Measurements from ENCODE around the gene DDX10. TPM values are rescaled to one million over a fixed set of nuclear protein-coding genes. Genes with fewer than 3 reads are reported as not detected.
"Not testable (repeated sequence)": the region's sequence is repeated elsewhere in the genome, so short reads cannot be mapped to it uniquely, and the experiment has no call there.

The DDX10 gene
- total and polyA plus RNA-seq, 4 donors: 8.0 to 11.8 (median 9.0) TPM

- no peak overlapping the region for H3K27ac ChIP-seq (ENCODE audit: low read depth in 1 of 2, low read length in 2 of 2)
- WGBS: 85% methylated on average over 1 of the region's 1 CpG
- H3K4me1 ChIP-seq (ENCODE audit: control insufficient read depth in 4 of 4, insufficient read depth in 4 of 4, low read length in 3 of 4): no peaks in the 10 kb centered on the region
- no peaks in the 10 kb centered on the region for H3K36me3 ChIP-seq (ENCODE audit: control insufficient read depth in 4 of 4, insufficient read depth in 3 of 4, low read depth in 1 of 4, low read length in 3 of 4)
- no peak for DNase-seq (ENCODE audit: low spot score)
- no peaks in the 10 kb centered on the region for H3K27me3 ChIP-seq (ENCODE audit: control insufficient read depth in 4 of 4, insufficient read depth in 4 of 4, low read length in 3 of 4)
- H3K4me3 ChIP-seq (ENCODE audit: low read depth in 1 of 3, low read length in 3 of 3): no peak overlapping the region
- no peaks in the 10 kb centered on the region for H3K9me3 ChIP-seq (ENCODE audit: control insufficient read depth in 4 of 4, low read length in 3 of 4)
- TF ChIP-seq TAF1 (conservative IDR thresholded peaks at IDR 0.05): no peak
- TF ChIP-seq ATF3 (IDR thresholded peaks at IDR 0.05): peak; percentile 43
- no peak for TF ChIP-seq HNF4A (conservative IDR thresholded peaks at IDR 0.05)
- no peak for TF ChIP-seq REST (IDR thresholded peaks at IDR 0.05)
- TF ChIP-seq GABPA (IDR thresholded peaks at IDR 0.05 in 1 of 2, conservative IDR thresholded peaks at IDR 0.05 in 1 of 2): no peak
- no peak for TF ChIP-seq FOXA1 (IDR thresholded peaks at IDR 0.05)
- no peak overlapping the region for H3K9ac ChIP-seq (ENCODE audit: low read depth in 1 of 2, low read length in 2 of 2)
Measured at GRCh38 chr11:108775324-108775723, 110.5 kb downstream of the DDX10 start.

- H3K9ac ChIP-seq (ENCODE audit: low read depth in 1 of 2, low read length in 2 of 2); H3K36me3 ChIP-seq (ENCODE audit: control insufficient read depth in 4 of 4, insufficient read depth in 3 of 4, low read depth in 1 of 4, low read length in 3 of 4); H3K27me3 ChIP-seq (ENCODE audit: control insufficient read depth in 4 of 4, insufficient read depth in 4 of 4, low read length in 3 of 4); H3K4me1 ChIP-seq (ENCODE audit: control insufficient read depth in 4 of 4, insufficient read depth in 4 of 4, low read length in 3 of 4); H3K27ac ChIP-seq (ENCODE audit: low read depth in 1 of 2, low read length in 2 of 2); DNase-seq (ENCODE audit: low spot score); H3K4me3 ChIP-seq (ENCODE audit: low read depth in 1 of 3, low read length in 3 of 3); H3K9me3 ChIP-seq (ENCODE audit: control insufficient read depth in 4 of 4, low read length in 3 of 4): not testable (repeated sequence)
- WGBS: 95% methylated on average over 4 of the region's 4 CpGs
Measured at GRCh38 chr11:108779147-108779546, 114.3 kb downstream of the DDX10 start.

GRCh38 chr11:108780119-108780518 lies 115.2 kb downstream of the DDX10 start:
- H3K4me3 ChIP-seq (ENCODE audit: low read depth in 1 of 3, low read length in 3 of 3): no peak overlapping the region
- 85% methylated on average over 1 of the region's 1 CpG for WGBS
- H3K27ac ChIP-seq (ENCODE audit: low read depth in 1 of 2, low read length in 2 of 2): no peak overlapping the region
- no peak overlapping the region for H3K9ac ChIP-seq (ENCODE audit: low read depth in 1 of 2, low read length in 2 of 2)
- no peak for DNase-seq (ENCODE audit: low spot score)
- no peaks in the 10 kb centered on the region for H3K9me3 ChIP-seq (ENCODE audit: control insufficient read depth in 4 of 4, low read length in 3 of 4)
- no peaks in the 10 kb centered on the region for H3K36me3 ChIP-seq (ENCODE audit: control insufficient read depth in 4 of 4, insufficient read depth in 3 of 4, low read depth in 1 of 4, low read length in 3 of 4)
- TF ChIP-seq ZBTB33 (IDR thresholded peaks at IDR 0.05) (no peak), NR2F2 (IDR thresholded peaks at IDR 0.05) (no peak), GABPA (IDR thresholded peaks at IDR 0.05 in 1 of 2, conservative IDR thresholded peaks at IDR 0.05 in 1 of 2) (no peak), SP1 (IDR thresholded peaks at IDR 0.05) (no peak)
- no peaks in the 10 kb centered on the region for H3K27me3 ChIP-seq (ENCODE audit: control insufficient read depth in 4 of 4, insufficient read depth in 4 of 4, low read length in 3 of 4)
- H3K4me1 ChIP-seq (ENCODE audit: control insufficient read depth in 4 of 4, insufficient read depth in 4 of 4, low read length in 3 of 4): no peaks in the 10 kb centered on the region
